Activated T-helper 1 cell treated with anti-CD3 and anti-CD28 coated beads, Interleukin-12 subunit alpha, Interleukin-12 subunit beta, Interleukin-2, Interleukin-4 antibody, amounts not matched to agents 30 ng/mL and 10 ng/mL and 1 ng/mL, durations not matched to agents 14 hours and 24 hours and 36 hours (primary cell): ENCODE results near the gene SHD. TPM values are rescaled to one million over a fixed set of nuclear protein-coding genes. Genes with fewer than 3 reads are reported as not detected.
A peak's percentile ranks its signal among the peaks of the same experiment; 100 is the strongest.
"Not testable (repeated sequence)": the region's sequence is repeated elsewhere in the genome, so short reads cannot be mapped to it uniquely, and the experiment has no call there.

Experiments
- DNase-seq: peaks from one replicate; pipeline ENCODE4 v3.0.0; 2021; ENCODE audit warnings: low spot score
- H3K27ac Mint-ChIP-seq: one replicate; pipeline ENCODE4 v1.8.0; 2021; ENCODE audit warnings: mild to moderate bottlenecking, mixed read lengths
- H3K27me3 Mint-ChIP-seq: one replicate; pipeline ENCODE4 v1.8.0; 2022; ENCODE audit warnings: mild to moderate bottlenecking, moderate library complexity, mixed read lengths; ENCODE audit not compliant: insufficient read depth
- H3K36me3 Mint-ChIP-seq: one replicate; pipeline ENCODE4 v1.8.0; 2021; ENCODE audit warnings: low read depth, mixed read lengths
- H3K4me1 Mint-ChIP-seq: one replicate; pipeline ENCODE4 v1.8.0; 2021; ENCODE audit warnings: low read depth, mixed read lengths
- H3K4me3 Mint-ChIP-seq: one replicate; pipeline ENCODE4 v1.8.0; 2021; ENCODE audit warnings: mild to moderate bottlenecking, moderate library complexity, mixed read lengths
- H3K9me3 Mint-ChIP-seq: one replicate; pipeline ENCODE4 v1.8.0; 2021; ENCODE audit warnings: mixed read lengths
- intact Hi-C: fragments of 100-400 bp; cut with micrococcal nuclease; formaldehyde crosslinking; loops from one replicate; pipeline ENCODE4 v1.15.1; 2024
- total RNA-seq: library from RNA; stranded (reverse); gene quantifications from 2 replicates; pipeline ENCODE4 v1.2.3, GENCODE V29; 2022

Gene SHD
- total RNA-seq, 1 donor from 2014 or later: not detected

DNA sequence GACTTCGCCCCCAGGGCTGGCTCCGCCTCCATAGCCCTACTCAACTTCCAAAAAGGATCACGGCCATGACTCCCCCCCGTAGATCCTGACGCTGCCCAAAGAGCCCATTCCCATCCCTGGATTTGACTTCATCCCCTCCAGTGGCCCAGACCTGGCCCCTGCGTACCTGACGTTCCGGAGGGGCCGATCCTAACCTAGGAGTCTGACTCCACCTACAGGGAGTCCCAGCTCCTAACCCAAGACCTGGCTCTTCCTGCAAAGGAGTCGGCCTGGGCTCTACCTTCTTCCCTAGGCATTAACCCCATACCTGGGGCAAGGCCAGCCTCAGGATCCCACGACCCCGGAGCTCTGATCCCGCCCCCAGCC, 48.8 kb downstream of the SHD start:
- no peak for DNase-seq
- Mint-ChIP-seq H3K4me3 (peak overlapping the region; percentile 84), H3K4me1 (peaks cover 15% of the 10 kb centered on the region), H3K9me3 (no peaks in the 10 kb centered on the region), H3K36me3 (peaks cover 5% of the 10 kb centered on the region), H3K27me3 (peaks cover 9% of the 10 kb centered on the region), H3K27ac (peak overlapping the region; percentile 90)
- intact Hi-C loops: loop anchor here (1.0 to 2.0 kb wide), 8 partner anchors 15 to 309 kb away; partner anchors contain the start of genes CHAF1A, FSD1, MPND and UBXN6

DNA sequence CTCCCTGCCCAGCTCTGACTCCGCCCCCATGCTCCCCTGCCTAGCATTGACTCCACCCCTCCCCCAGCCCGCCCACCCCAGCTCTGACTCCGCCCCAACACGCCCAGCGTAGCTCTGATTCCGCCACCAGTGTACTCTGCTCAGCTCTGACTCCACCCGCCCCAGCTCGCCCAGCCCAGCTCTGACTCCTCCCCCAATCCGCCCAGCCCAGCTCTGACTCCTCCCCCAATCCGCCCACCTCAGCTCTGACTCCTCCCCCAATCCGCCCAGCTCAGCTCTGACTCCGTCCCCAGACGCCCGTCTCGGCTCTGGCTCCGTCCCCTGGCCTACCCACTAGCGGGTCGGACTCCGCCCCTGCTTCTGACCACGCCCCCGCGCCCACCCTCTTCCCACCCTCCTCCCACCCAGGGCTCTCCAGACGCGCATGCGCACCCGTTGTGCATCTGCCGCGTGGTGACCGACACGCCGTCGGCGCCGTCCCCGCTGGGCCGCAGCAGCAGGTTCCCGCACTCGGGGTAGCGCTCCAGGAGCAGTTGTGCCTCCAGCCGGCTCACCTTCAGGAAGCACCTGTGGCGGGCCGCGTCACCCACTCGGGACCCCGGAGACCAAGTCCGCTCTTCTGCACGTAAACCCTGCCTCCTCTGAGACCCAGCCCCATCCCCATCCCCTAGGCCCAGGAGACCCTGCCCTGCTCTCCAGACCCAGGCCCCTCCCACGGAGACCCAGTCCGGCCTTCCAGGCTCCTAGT, 49.4 kb downstream of the SHD start:
- Mint-ChIP-seq H3K4me1 (peaks cover 15% of the 10 kb centered on the region), H3K9me3 (no peaks in the 10 kb centered on the region), H3K27me3 (peaks cover 9% of the 10 kb centered on the region), H3K36me3 (peaks cover 5% of the 10 kb centered on the region), H3K27ac (peak overlapping the region; percentile 90), H3K4me3 (peak overlapping the region; percentile 84)
- intact Hi-C loops: loop anchor here (1.0 to 2.0 kb wide), 8 partner anchors 15 to 308 kb away; partner anchors contain the start of genes CHAF1A, FSD1, MPND and UBXN6
- DNase-seq: peak; percentile 87

GRCh38 chr19:4328991-4329681, 50.1 kb downstream of the SHD start:
- not testable (repeated sequence) for H3K9me3 Mint-ChIP-seq, DNase-seq, H3K27me3 Mint-ChIP-seq, H3K36me3 Mint-ChIP-seq
- intact Hi-C loops: loop anchor here (1.0 to 2.0 kb wide), 8 partner anchors 14 to 308 kb away; partner anchors contain the start of genes CHAF1A, FSD1, MPND and UBXN6
- Mint-ChIP-seq H3K4me3 (peak overlapping the region; percentile 84), H3K4me1 (peaks cover 15% of the 10 kb centered on the region), H3K27ac (peak overlapping the region; percentile 90)

- Mint-ChIP-seq H3K27me3 (peaks cover 9% of the 10 kb centered on the region), H3K9me3 (peaks cover 6% of the 10 kb centered on the region), H3K27ac (no peak overlapping the region), H3K4me1 (peaks cover 15% of the 10 kb centered on the region), H3K4me3 (peak overlapping the region; percentile 42), H3K36me3 (peaks cover 14% of the 10 kb centered on the region)
- intact Hi-C loops: loop anchor here (2.0 kb wide), 1 partner anchor 307 kb away; no protein-coding TSS in a partner anchor
- DNase-seq: no peak
Measured at GRCh38 chr19:4329858-4330257, 50.8 kb downstream of the SHD start.

DNA sequence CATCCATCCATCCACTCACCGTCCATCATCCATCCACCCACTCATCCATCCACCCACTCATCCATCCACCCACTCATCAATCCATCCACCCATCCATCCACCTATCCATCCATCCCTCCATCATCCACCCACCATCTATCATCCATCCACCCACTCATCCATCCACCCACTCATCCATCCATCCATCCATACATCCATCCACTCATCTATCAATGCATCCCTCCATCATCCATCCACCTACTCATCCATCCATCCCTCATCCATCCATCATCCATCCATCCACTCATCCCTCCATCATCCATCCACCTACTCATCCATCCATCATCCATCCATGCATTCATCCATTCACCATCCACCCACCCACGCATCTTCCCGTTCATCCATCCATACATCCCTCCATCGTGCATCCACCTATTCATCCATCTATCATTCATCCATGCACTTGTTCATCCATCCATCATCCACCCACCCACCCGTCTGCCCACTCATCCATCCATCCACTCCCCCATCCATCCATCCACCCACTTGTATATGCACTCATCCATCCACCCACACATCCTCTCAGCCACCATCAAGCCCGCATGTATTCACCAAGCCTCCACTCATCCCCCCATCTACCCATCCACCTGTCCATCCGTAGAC, 56.0 kb downstream of the SHD start:
- no peak for DNase-seq
- Mint-ChIP-seq H3K36me3 (peaks cover 15% of the 10 kb centered on the region), H3K4me3 (no peak overlapping the region), H3K4me1 (peaks cover 29% of the 10 kb centered on the region), H3K9me3 (peaks cover 13% of the 10 kb centered on the region), H3K27me3 (no peaks in the 10 kb centered on the region), H3K27ac (peak overlapping the region; percentile 18)
- intact Hi-C loops: no loop called here

DNA sequence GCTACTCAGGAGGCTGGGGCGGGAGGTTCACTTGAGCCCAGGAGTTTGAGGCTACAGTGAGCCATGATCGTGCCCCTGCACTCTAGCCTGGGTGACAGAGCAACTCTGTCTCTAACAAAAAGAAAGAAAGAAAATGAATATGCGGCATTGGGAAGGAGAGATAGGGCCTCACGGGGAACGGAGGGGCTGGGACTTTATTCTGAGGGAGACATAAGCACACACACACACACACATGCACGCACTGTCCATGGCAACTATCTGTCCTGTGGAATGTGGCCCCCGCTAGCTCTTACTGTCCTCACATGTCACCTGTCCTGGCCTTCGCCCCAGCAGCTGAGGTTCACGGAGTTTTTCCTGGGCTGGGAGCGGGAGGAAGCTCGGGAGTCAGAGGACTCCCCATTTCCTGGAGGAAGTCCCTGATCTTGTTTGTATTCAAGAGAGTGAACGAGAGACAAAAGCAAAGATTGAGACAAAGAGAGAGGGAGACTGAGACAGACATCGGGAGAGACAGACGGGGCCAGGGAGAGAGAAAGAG, 58.9 kb downstream of the SHD start:
- peak overlapping the region; percentile 89 for H3K27ac Mint-ChIP-seq
- DNase-seq: no peak
- peaks cover 13% of the 10 kb centered on the region for H3K9me3 Mint-ChIP-seq
- H3K4me1 Mint-ChIP-seq: peaks cover 29% of the 10 kb centered on the region
- H3K27me3 Mint-ChIP-seq: no peaks in the 10 kb centered on the region
- intact Hi-C loops: no loop called here
- H3K36me3 Mint-ChIP-seq: peaks cover 15% of the 10 kb centered on the region
- H3K4me3 Mint-ChIP-seq: peak overlapping the region; percentile 81

DNA sequence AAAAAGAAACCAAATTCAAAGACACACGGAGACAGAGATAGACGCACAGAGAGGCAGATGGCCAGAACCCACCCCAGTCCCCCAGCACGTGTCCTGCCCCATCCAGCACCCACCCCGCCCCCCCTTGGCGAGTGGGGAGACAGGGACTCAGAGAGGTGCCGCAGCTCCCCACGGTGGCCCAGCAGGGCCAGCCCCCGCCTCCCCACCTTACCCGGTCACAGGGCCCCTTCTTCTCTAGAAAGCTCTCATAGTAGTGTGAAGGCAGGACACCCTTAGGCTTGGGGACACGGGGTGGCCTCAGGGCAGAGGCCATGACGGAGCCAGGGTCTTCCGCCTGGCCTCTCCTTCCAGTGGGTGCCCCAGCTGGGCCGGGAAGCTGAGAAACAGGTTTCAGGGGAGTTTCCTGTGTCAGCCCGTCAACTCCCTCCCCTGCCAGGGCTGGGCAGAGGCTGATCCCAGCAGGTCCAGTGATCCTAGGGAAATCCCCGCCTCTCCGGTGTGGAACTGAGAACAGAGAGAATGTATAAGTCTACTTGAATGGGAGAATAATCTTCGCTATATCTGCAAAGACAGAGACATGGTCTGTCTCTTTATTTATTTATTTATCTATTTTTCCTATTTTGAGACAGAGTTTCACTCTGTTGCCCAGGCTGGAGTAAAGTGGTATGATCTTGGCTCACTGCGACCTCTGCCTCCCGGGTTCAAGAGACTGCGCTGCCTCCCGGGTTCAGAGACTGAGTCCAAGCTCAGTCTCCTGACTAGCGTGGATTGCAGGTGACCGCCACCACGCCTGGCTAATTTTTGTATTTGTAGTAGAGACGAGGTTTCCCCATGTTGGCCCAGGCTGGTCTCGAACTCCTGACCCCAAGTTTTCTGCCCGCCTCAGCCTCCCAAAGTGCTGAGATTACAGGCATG, 59.6 kb downstream of the SHD start, which contains the start of gene STAP2:
Gene STAP2 (minus strand): TSS at position 387 of the 915 bp plus-strand sequence. CDS start 74 bp downstream, at position 313.
- no peak for DNase-seq
- no peaks in the 10 kb centered on the region for H3K27me3 Mint-ChIP-seq
- H3K9me3 Mint-ChIP-seq: peaks cover 13% of the 10 kb centered on the region
- H3K4me3 Mint-ChIP-seq: peak within 1 kb of the TSS; percentile 81
- intact Hi-C loops: loop anchor here (1.0 kb wide), 1 partner anchor 71 kb away; no protein-coding TSS in a partner anchor
- peaks cover 29% of the 10 kb centered on the region for H3K4me1 Mint-ChIP-seq
- H3K27ac Mint-ChIP-seq: peak within 1 kb of the TSS; percentile 89
- peaks cover 14% of the 10 kb centered on the region for H3K36me3 Mint-ChIP-seq

Other genes starting within 250 kb of the SHD start
- 37.1 and 41.3 TPM in 2 replicates for gene ZBTB7A, start 212.4 kb upstream of the SHD start, total RNA-seq
- 131 and 135 TPM in 2 replicates for gene MAP2K2, start 155.1 kb upstream of the SHD start, total RNA-seq
- 0.13 TPM in 1 of 2 replicates, not detected in the other for gene CREB3L3, start 125.6 kb upstream of the SHD start, total RNA-seq
- 42.6 and 46.4 TPM in 2 replicates for gene SIRT6, start 96.7 kb upstream of the SHD start, total RNA-seq
- gene ANKRD24, start 96.6 kb upstream of the SHD start, total RNA-seq: 0.49 and 0.54 TPM in 2 replicates
- gene EBI3, start 49.7 kb upstream of the SHD start, total RNA-seq: 43.3 and 49.7 TPM in 2 replicates
- 36.8 and 40.6 TPM in 2 replicates for gene YJU2, start 32.2 kb upstream of the SHD start, total RNA-seq
- gene TMIGD2, start 23.1 kb downstream of the SHD start, total RNA-seq: 11.0 and 13.2 TPM in 2 replicates
- 39.1 and 46.5 TPM in 2 replicates for gene FSD1, start 25.3 kb downstream of the SHD start, total RNA-seq
- 12.9 and 15.0 TPM in 2 replicates for gene STAP2, start 59.6 kb downstream of the SHD start, total RNA-seq
- 15.7 and 19.3 TPM in 2 replicates for gene MPND, start 64.3 kb downstream of the SHD start, total RNA-seq
- 50.3 and 54.2 TPM in 2 replicates for gene SH3GL1, start 121.3 kb downstream of the SHD start, total RNA-seq
- gene CHAF1A, start 123.4 kb downstream of the SHD start, total RNA-seq: 106 and 107 TPM in 2 replicates
- 49.5 and 51.0 TPM in 2 replicates for gene UBXN6, start 178.5 kb downstream of the SHD start, total RNA-seq
- 66.4 and 70.0 TPM in 2 replicates for gene HDGFL2, start 193.0 kb downstream of the SHD start, total RNA-seq
- gene PLIN4, start 239.2 kb downstream of the SHD start, total RNA-seq: not detected in 2 replicates